Upper lobe of right lung (tissue), 1 donor: Measurements from ENCODE around the gene TNFSF13B. TPM values are rescaled to one million over a fixed set of nuclear protein-coding genes. Genes with fewer than 3 reads are reported as not detected.
"Not testable (repeated sequence)": the region's sequence is repeated elsewhere in the genome, so short reads cannot be mapped to it uniquely, and the experiment has no call there.

ENCODE experiments used
- ATAC-seq: fragments of 200-7000 bp; cut with Tn5 transposase; one replicate; pipeline ENCODE4 v1.9.1; 2020; ENCODE audit warnings: mild to moderate bottlenecking, moderate library complexity
- DNase-seq: peaks from one replicate; pipeline ENCODE4 v3.0.0-alpha.2; 2020
- H3K27ac ChIP-seq: fragments of 200-600 bp; one replicate; pipeline ENCODE4 v1.8.0; 2022
- H3K27me3 ChIP-seq: fragments of 200-600 bp; one replicate; pipeline ENCODE4 v1.8.0; 2022; ENCODE audit warnings: mild to moderate bottlenecking
- H3K36me3 ChIP-seq: fragments of 200-600 bp; one replicate; pipeline ENCODE4 v1.8.0; 2022
- H3K4me1 ChIP-seq: fragments of 200-600 bp; one replicate; pipeline ENCODE4 v1.8.0; 2022
- H3K4me3 ChIP-seq: fragments of 200-600 bp; one replicate; pipeline ENCODE4 v1.8.0; 2022; ENCODE audit warnings: mild to moderate bottlenecking
- H3K9me3 ChIP-seq: fragments of 200-600 bp; one replicate; pipeline ENCODE4 v1.8.0; 2022
- intact Hi-C: fragments of 100-400 bp; cut with DNase I; formaldehyde crosslinking; loops from one replicate; pipeline ENCODE4 v1.11.0; 2022
- total RNA-seq: library from RNA; stranded (reverse); fragmentation: NEBNext Ultra II Directional; extraction: Animal tissue kit (Norgen Biotek cat#: 25700); gene quantifications from one replicate; pipeline ENCODE4 v1.2.1, GENCODE V29; 2021
- TF ChIP-seq, protein P1 (sequence below): fragments of 200-600 bp; IDR thresholded peaks from one replicate; pipeline ENCODE4 v1.8.0; 2022; ENCODE audit warnings: antibody characterized with exemption
- donor health status: DM: no; HTN: yes; CAD: no; lungs with severe emphysema.

TNFSF13B gene
- total RNA-seq, 1 donor from 2014 or later, result 12.2 TPM

DNA sequence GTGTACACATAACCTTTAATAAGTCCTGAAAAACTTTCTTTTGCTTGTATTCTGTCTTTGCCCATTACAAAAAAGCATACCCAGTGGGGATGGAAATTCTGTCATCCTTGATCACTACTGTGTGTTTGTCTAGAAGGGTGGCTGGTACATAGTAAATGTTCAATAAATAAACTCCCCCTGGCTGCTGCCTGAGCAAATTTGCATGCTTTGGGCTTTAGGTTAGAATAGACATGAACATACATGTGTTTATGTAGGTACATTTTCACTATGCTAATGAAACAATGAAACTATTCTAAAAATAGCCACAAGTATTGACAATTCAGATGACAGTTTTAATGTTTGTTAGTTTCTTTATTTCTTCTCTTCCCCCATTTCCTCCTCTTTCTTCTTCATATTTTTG, 36.1 kb downstream of the TNFSF13B start:
- intact Hi-C loops, result no loop called here
- no peaks in the 10 kb centered on the region for H3K27me3 ChIP-seq
- H3K4me1 ChIP-seq, result no peaks in the 10 kb centered on the region
- no peaks in the 10 kb centered on the region for H3K36me3 ChIP-seq
- H3K27ac ChIP-seq, result no peak overlapping the region
- DNase-seq (no peak), ATAC-seq (no peak)
- H3K9me3 ChIP-seq, result no peaks in the 10 kb centered on the region
- TF ChIP-seq, protein P1, sequence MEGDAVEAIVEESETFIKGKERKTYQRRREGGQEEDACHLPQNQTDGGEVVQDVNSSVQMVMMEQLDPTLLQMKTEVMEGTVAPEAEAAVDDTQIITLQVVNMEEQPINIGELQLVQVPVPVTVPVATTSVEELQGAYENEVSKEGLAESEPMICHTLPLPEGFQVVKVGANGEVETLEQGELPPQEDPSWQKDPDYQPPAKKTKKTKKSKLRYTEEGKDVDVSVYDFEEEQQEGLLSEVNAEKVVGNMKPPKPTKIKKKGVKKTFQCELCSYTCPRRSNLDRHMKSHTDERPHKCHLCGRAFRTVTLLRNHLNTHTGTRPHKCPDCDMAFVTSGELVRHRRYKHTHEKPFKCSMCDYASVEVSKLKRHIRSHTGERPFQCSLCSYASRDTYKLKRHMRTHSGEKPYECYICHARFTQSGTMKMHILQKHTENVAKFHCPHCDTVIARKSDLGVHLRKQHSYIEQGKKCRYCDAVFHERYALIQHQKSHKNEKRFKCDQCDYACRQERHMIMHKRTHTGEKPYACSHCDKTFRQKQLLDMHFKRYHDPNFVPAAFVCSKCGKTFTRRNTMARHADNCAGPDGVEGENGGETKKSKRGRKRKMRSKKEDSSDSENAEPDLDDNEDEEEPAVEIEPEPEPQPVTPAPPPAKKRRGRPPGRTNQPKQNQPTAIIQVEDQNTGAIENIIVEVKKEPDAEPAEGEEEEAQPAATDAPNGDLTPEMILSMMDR, result no peak
- H3K4me3 ChIP-seq, result no peak overlapping the region

DNA sequence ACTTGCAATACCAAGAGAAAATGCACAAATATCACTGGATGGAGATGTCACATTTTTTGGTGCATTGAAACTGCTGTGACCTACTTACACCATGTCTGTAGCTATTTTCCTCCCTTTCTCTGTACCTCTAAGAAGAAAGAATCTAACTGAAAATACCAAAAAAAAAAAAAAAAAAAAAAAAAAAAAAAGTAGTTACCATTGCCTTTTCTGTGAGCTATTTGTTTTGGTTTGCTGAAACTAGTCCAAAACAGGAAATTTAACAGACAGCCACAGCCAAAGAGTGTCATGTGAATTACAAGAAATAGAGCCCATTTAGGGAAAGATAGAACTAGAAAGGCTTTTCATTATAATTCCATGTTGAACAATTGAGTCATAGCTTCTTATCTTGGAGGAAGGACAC, 37.3 kb downstream of the TNFSF13B start:
- no peak for ATAC-seq
- Histone ChIP-seq H3K36me3 (no peaks in the 10 kb centered on the region), H3K27ac (no peak overlapping the region), H3K27me3 (no peaks in the 10 kb centered on the region), H3K4me3 (no peak overlapping the region), H3K9me3 (no peaks in the 10 kb centered on the region), H3K4me1 (no peaks in the 10 kb centered on the region)
- intact Hi-C loops, result no loop called here
- TF ChIP-seq, protein P1, result no peak
- no peak for DNase-seq

DNA sequence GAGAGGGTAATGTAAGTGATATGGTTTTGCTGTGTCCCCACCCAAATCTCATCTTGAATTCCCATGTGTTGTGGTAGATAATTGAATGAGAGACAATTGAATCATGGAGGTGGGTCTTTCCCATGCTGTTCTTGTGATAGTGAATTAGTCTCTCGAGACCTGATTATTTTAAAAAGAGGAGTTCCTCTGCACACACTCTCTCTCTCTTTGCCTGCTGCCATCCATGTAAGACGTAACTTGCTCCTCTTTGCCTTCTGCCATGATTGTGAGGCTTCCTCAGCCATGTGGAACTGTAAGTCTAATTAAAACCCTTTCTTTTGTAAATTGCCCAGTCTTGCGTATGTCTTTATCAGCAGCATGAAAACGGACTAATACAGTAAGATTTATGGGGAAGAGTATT, 42.1 kb downstream of the TNFSF13B start:
- H3K27ac ChIP-seq, H3K27me3 ChIP-seq, intact Hi-C loops, H3K4me3 ChIP-seq, H3K9me3 ChIP-seq, DNase-seq, H3K36me3 ChIP-seq, ATAC-seq, H3K4me1 ChIP-seq: not testable (repeated sequence)

DNA sequence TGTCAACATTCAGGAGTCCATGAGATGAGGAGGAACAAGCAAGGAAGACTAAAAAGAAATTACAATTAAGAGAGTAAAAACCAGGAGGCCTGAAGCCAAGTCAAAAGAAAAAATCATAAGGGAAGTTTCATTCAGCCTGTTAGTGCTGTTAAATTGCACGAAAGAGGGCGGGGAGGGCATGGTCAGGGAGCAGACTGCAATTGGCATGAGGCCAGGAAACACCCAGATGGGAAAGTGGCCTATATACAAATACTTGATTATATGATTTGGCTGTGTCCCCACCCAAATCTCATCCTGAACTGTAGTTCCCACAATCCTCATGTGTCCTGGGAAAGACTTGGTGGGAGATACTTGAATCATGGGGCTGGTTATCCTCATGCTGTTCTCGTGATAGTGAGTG, 43.9 kb downstream of the TNFSF13B start:
- Histone ChIP-seq H3K36me3 (no peaks in the 10 kb centered on the region), H3K4me1 (no peaks in the 10 kb centered on the region), H3K27me3 (no peaks in the 10 kb centered on the region), H3K4me3 (no peak overlapping the region), H3K9me3 (no peaks in the 10 kb centered on the region), H3K27ac (no peak overlapping the region)
- TF ChIP-seq, protein P1, result no peak
- intact Hi-C loops, result no loop called here
- DNase-seq (no peak), ATAC-seq (no peak)

DNA sequence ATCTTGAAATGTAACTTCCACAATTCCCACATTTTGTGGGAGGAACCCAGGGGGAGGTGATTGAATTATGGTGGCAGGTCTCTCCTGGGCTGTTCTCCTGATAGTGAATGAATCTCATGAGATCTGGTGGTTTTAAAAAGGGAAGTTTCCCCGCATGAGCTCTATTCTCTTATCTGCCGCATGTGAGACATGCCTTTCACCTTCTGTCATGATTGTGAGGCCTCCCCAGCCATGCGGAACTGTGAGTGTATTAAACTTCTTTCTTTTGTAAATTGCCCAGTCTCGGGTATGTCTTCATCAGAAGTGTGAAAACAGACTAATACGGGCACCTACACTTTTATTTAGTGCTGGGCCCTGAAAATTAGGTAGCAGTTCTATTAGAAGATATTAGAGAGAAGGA, 45.8 kb downstream of the TNFSF13B start:
- Histone ChIP-seq H3K4me1 (no peaks in the 10 kb centered on the region), H3K27me3 (no peaks in the 10 kb centered on the region), H3K9me3 (no peaks in the 10 kb centered on the region), H3K27ac (no peak overlapping the region), H3K4me3 (no peak overlapping the region), H3K36me3 (no peaks in the 10 kb centered on the region)
- ATAC-seq (no peak), DNase-seq (no peak)
- TF ChIP-seq, protein P1, result no peak
- intact Hi-C loops, result no loop called here

DNA sequence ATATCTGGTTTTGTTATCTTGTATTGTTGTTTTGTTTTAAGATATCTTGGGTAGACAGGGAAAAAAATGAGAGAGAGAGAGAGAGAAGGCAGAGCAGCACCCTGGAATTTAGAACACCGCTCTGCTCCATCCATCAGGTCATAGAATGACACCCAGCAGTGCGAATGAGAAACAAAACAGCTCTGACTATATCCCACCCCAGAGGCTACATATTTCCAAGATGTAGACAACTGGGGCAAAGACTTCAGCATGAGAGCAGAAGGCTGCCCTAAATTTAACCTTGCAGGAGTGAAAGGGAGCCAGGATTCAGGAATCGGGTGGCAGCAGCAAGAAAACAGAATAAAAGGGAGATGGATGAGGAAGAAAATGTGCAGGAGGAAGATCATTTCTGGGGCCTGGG, 46.5 kb downstream of the TNFSF13B start:
- Histone ChIP-seq H3K9me3 (no peaks in the 10 kb centered on the region), H3K27ac (no peak overlapping the region), H3K4me3 (no peak overlapping the region), H3K4me1 (no peaks in the 10 kb centered on the region), H3K27me3 (no peaks in the 10 kb centered on the region), H3K36me3 (no peaks in the 10 kb centered on the region)
- DNase-seq, result no peak
- TF ChIP-seq, protein P1, result no peak
- intact Hi-C loops, result no loop called here
- no peak for ATAC-seq
